GM18867 (cell line): ENCODE measurements around the gene ADCY9.

Source experiments
- ATAC-seq: cut with Tn5 transposase; IDR thresholded peaks from one replicate; pipeline ENCODE4 v1.9.1; 2021; ENCODE audit warnings: mild to moderate bottlenecking, moderate library complexity; ENCODE audit not compliant: unreplicated experiment

ADCY9 gene

GRCh38 chr16:4009177-4009576 is 107.1 kb downstream of the ADCY9 start:
- ATAC-seq = no peak

GRCh38 chr16:4008116-4008515 is 108.1 kb downstream of the ADCY9 start:
- ATAC-seq = no peak

DNA sequence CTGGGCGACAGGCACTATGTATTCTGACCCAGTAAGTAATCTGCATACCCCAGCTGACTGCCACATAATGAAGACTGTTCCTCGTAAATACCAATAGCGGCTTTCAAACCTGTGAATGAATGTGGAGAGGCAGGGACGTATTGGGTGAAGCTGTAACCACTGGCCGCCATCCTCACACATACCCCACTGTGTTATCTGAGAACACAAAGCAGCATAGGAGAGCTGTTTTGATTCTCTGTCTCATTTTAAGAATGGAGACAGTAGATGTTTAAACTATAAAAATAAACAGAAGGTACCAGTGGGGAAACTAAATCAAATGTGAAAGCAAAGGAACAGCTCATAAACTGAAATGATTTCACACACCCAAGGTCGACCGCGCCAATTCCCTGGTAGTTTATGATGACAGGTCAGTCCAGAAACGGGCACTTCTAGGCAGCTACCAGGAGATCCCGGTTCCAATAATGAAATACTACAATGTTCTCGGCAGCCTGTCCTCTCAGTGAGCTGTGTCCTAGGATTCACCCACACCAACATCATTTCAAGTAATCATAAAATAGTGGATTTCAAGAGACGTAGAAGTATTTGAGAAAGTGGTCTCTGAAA is 109.7 kb downstream of the ADCY9 start:
- no peak for ATAC-seq

DNA sequence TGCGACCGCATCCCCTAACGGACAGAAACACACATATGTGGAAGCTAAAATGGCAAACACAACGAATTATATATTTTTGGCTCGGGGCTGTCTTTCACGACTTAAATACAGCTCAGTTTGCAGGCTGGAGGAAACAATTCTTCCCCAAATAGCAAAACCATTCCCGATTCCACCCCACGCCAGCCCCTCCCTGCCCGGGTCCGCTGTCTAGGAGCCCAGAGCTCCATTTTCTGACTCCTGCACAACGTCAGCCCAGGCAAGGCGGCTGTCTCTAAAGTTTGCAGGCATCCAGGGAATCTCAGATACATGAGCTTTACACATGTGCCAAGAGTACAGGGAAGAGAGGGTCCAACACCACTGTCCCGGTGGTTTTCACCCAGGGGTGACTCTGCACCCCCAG is 110.5 kb downstream of the ADCY9 start:
- ATAC-seq = no peak

DNA sequence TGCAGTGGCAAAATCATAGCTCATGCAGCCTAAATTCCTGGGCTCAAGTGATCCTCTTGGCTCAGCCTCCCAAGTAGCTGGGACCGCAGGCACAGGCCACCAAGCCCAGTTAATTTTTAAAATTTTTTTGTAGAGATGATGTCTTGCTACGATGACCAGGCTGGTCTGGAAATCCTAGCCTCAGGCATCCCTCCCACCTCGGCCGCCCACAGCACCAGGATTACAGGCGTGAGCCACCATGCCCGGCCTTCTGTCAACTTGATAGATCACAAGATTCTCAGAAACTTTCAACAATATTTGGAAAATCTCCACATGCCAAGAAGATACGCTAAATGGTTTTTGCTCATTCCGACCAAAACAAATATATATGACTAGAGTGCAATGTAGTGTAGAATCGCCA is 111.0 kb downstream of the ADCY9 start:
- ATAC-seq = no peak

DNA sequence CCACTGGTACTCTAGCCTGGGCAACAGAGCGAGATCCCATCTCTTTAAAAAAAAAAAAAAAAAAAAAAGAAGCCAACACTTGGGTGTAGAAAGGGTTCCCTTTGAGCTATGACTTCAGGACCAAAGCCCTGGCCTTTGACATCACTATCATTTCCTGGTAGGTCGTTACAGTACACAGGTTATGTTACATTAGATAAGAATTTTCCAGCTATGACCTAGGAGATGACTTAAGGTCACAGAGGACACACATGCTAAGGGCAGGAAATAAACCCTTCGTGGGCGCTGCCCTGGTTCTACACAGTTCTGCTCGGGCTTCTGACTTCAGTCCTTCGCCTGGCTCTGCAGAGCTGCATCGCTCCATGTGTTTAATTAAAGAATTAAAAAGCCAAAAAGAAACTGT is 112.0 kb downstream of the ADCY9 start:
- no peak for ATAC-seq

DNA sequence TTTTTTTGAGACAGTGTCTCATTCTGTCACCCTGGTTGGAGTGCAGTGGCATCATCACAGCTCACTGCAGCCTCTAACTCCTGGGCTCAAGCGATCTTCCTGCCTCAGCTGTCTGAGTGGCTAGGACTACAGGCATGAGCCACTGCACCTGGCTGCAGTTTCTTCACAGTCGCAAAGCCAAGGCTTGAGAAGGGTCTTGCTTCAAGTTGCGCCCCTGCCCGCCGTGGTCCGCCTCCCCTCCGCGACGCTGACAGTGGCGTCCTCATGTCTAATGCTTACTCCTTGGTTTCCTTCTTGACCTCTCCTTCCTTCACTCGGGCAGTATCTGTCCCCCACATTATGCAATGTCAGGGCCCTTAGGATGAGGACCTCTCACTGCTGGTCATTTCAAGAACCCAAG is 112.7 kb downstream of the ADCY9 start:
- no peak for ATAC-seq

GRCh38 chr16:4003166-4003565 is 113.1 kb downstream of the ADCY9 start:
- ATAC-seq = no peak

DNA sequence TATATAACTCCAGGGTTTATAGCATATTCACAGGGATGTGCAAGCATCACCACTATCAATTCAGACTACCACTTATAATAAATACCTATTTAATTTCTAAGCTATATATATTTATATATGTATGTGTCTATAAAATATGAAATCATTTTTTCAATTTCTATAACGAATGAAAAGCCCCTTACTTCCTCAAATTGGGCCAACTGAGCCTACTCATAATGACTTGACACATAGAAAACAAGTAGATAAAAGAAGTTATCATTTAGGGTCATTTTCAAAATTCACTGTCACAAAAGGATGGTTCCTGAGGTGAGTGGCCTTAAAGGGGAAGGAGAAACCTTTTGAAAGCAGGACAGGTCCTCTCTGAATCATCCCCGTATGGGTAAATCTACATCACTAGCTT is 114.1 kb downstream of the ADCY9 start:
- ATAC-seq = no peak

- no peak for ATAC-seq
Observed at GRCh38 chr16:3999479-4000325, 116.5 kb downstream of the ADCY9 start.

- ATAC-seq = no peak
Observed at GRCh38 chr16:3998793-3999478, 117.3 kb downstream of the ADCY9 start.

DNA sequence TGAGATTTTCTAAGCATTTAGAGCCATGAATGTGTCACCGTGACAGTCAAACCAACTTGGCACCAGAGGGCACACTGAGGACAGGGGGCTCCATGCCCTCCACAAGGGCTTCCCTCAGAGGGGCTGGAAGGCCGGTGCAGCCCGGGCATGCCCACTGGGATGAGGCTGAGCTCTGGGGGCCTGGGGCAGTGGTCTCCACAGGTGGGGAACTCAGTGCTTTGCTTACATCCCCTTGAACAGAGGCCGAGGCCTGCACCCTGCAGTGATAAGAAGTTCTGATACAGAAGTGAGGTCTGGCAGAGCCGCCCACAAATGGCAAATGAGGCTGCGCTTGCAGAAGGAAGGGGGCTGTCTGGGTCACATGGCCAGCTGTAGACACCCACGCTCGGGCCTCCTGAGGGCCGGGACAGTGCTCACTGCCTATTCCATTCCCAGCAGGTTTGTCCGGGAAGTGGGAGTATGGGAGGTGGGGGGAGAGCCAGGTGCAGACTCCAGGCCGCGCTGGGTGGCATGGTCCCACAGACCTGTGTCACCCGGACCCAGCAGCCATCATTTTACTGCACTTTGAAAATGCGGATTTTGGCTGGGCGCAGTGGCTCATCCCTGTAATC is 118.9 kb downstream of the ADCY9 start:
- no peak for ATAC-seq

GRCh38 chr16:3995001-3995400 is 121.2 kb downstream of the ADCY9 start:
- ATAC-seq = no peak

GRCh38 chr16:3993052-3993785 is 123.0 kb downstream of the ADCY9 start:
- no peak for ATAC-seq

- ATAC-seq = no peak
Observed at GRCh38 chr16:3992297-3993051, 123.8 kb downstream of the ADCY9 start.

GRCh38 chr16:3988824-3989223 is 127.4 kb downstream of the ADCY9 start:
- ATAC-seq = no peak

GRCh38 chr16:3988011-3988410 is 128.2 kb downstream of the ADCY9 start:
- no peak for ATAC-seq

GRCh38 chr16:3987231-3987630 is 129.0 kb downstream of the ADCY9 start:
- no peak for ATAC-seq

DNA sequence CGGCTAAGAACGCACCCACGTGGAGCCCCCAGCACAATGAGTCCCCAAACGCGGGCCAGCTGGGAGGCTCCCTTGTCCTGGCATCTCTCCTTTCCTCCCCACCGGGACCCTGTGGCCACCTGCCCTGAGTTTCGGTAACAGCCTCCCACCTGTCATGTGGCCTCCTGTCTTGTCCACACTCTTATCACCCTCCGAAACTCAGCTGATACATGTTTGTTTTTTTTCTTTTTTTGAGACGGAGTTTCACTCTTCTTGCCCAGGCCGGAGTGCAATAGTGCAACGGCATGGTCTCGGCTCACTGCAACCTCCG is 130.1 kb downstream of the ADCY9 start:
- ATAC-seq = no peak
